Neural progenitor cell (in vitro differentiated cells): ENCODE data around the gene ANXA6. TPM values are rescaled to one million over a fixed set of nuclear protein-coding genes. Genes with fewer than 3 reads are reported as not detected.

Experiments
- DNase-seq: peaks from one replicate; pipeline ENCODE4 v3.0.0-alpha.2; 2016; ENCODE audit warnings: low spot score
- H2AFZ ChIP-seq: fragments of 200-600 bp; sonication (generic); replicated peaks from 2 replicates; pipeline ENCODE4 v1.6.1; 2016; ENCODE audit warnings: antibody characterized with exemption
- H3F3A ChIP-seq: fragments of 200-600 bp; sonication (generic); 2 replicates; pipeline ENCODE4 v1.6.1; 2016; ENCODE audit warnings: antibody characterized with exemption, low read depth
- H3K27ac ChIP-seq: fragments of 200-600 bp; sonication (generic); 2 replicates; pipeline ENCODE4 v1.5.1; 2016; ENCODE audit warnings: mild to moderate bottlenecking
- H3K27me3 ChIP-seq: fragments of 200-600 bp; sonication (generic); 2 replicates; pipeline ENCODE4 v1.6.1; 2016; ENCODE audit warnings: mild to moderate bottlenecking, moderate library complexity
- H3K36me3 ChIP-seq: fragments of 200-600 bp; sonication (generic); 2 replicates; pipeline ENCODE4 v1.5.1; 2016
- H3K4me1 ChIP-seq: fragments of 200-600 bp; sonication (generic); 2 replicates; pipeline ENCODE4 v1.6.1; 2016; ENCODE audit warnings: mixed run types
- H3K4me2 ChIP-seq: fragments of 200-600 bp; sonication (generic); 2 replicates; pipeline ENCODE4 v1.6.1; 2016
- H3K4me3 ChIP-seq: fragments of 200-600 bp; sonication (generic); 2 replicates; pipeline ENCODE4 v1.5.1; 2016
- H3K79me2 ChIP-seq: fragments of 200-600 bp; sonication (generic); 2 replicates; pipeline ENCODE4 v1.6.1; 2016; ENCODE audit warnings: low read depth
- H3K9ac ChIP-seq: fragments of 200-600 bp; sonication (generic); 2 replicates; pipeline ENCODE4 v1.6.1; 2016
- H3K9me3 ChIP-seq: fragments of 200-600 bp; sonication (generic); 2 replicates; pipeline ENCODE4 v1.5.1; 2016; ENCODE audit warnings: low read depth
- H4K20me1 ChIP-seq: fragments of 200-600 bp; sonication (generic); 2 replicates; pipeline ENCODE4 v1.6.1; 2016; ENCODE audit warnings: low read depth
- H3K27ac Mint-ChIP-seq: 3 replicates; pipeline ENCODE4 v1.8.0; 2021; ENCODE audit warnings: mixed read lengths
- H3K27me3 Mint-ChIP-seq: 2 replicates; pipeline ENCODE4 v1.8.0; 2022; ENCODE audit warnings: low read depth, mild to moderate bottlenecking, inconsistent platforms, moderate library complexity, mixed read lengths; ENCODE audit not compliant: insufficient read depth
- H3K36me3 Mint-ChIP-seq: 3 replicates; pipeline ENCODE4 v1.8.0; 2021; ENCODE audit warnings: mixed read lengths
- H3K4me1 Mint-ChIP-seq: 3 replicates; pipeline ENCODE4 v1.8.0; 2021; ENCODE audit warnings: mixed read lengths
- H3K4me3 Mint-ChIP-seq: 3 replicates; pipeline ENCODE4 v1.8.0; 2021; ENCODE audit warnings: mild to moderate bottlenecking, moderate library complexity, mixed read lengths
- H3K9me3 Mint-ChIP-seq: 3 replicates; pipeline ENCODE4 v1.8.0; 2020; ENCODE audit warnings: mixed read lengths
- EZH2 ChIP-seq: fragments of 200-600 bp; sonication (generic); IDR thresholded peaks from 2 replicates; pipeline ENCODE4 v1.6.1; 2017; ENCODE audit warnings: antibody characterized with exemption, mild to moderate bottlenecking, moderate library complexity
- EZH2phosphoT487 ChIP-seq: fragments of 200-600 bp; sonication (generic); IDR thresholded peaks from 2 replicates; pipeline ENCODE4 v1.6.1; 2017; ENCODE audit warnings: antibody characterized with exemption
- total RNA-seq: library from RNA; depleted of rRNA; stranded (reverse); fragments of >200 nt; gene quantifications from 2 replicates; pipeline ENCODE4 v1.2.3, GENCODE V29; 2015; ENCODE audit warnings: low replicate concordance
- TF ChIP-seq, protein P1 (sequence below): fragments of 200-600 bp; sonication (generic); IDR thresholded peaks from 2 replicates; pipeline ENCODE4 v1.5.1; 2017; ENCODE audit warnings: antibody characterized with exemption, mild to moderate bottlenecking

Gene ANXA6
- total RNA-seq, 1 donor from 2014 or later: 97.6 TPM

DNA sequence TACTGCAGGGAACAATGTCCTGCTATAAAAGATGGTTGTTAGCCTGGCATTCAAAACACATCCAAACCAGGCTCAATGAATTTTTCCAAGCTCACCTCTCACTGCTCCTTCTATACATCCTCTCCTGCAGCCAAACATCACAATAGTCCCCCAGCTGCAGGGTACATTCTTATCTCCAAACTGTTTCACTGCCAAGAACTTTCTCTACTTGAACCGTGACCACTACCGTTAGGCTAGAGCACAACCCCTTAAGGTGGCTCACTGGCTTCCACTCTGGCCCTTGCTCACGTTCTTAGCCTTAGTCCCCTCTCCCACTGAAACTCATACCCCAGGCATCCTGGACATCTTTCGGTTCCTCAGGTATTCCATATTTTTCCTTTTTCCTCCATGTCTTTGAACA lies 29.0 kb upstream of the ANXA6 start:
- no peak overlapping the region for H3K9ac ChIP-seq
- DNase-seq: no peak
- Mint-ChIP-seq H3K27ac (no peak overlapping the region), H3K36me3 (no peaks in the 10 kb centered on the region), H3K27me3 (peaks cover 2% of the 10 kb centered on the region), H3K4me1 (no peaks in the 10 kb centered on the region), H3K4me3 (no peak overlapping the region), H3K9me3 (peaks cover 17% of the 10 kb centered on the region)
- no peaks in the 10 kb centered on the region for H3K79me2 ChIP-seq
- H3K27me3 ChIP-seq: no peaks in the 10 kb centered on the region
- no peak overlapping the region for H3K4me3 ChIP-seq
- no peaks in the 10 kb centered on the region for H3K4me1 ChIP-seq
- H3K36me3 ChIP-seq: no peaks in the 10 kb centered on the region
- no peak overlapping the region for H2AFZ ChIP-seq
- no peaks in the 10 kb centered on the region for H3K9me3 ChIP-seq
- TF ChIP-seq EZH2phosphoT487: no peak
- no peak for TF ChIP-seq EZH2
- TF ChIP-seq, protein P1, sequence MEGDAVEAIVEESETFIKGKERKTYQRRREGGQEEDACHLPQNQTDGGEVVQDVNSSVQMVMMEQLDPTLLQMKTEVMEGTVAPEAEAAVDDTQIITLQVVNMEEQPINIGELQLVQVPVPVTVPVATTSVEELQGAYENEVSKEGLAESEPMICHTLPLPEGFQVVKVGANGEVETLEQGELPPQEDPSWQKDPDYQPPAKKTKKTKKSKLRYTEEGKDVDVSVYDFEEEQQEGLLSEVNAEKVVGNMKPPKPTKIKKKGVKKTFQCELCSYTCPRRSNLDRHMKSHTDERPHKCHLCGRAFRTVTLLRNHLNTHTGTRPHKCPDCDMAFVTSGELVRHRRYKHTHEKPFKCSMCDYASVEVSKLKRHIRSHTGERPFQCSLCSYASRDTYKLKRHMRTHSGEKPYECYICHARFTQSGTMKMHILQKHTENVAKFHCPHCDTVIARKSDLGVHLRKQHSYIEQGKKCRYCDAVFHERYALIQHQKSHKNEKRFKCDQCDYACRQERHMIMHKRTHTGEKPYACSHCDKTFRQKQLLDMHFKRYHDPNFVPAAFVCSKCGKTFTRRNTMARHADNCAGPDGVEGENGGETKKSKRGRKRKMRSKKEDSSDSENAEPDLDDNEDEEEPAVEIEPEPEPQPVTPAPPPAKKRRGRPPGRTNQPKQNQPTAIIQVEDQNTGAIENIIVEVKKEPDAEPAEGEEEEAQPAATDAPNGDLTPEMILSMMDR: no peak
- H3F3A ChIP-seq: no peaks in the 10 kb centered on the region
- H3K4me2 ChIP-seq: no peak overlapping the region
- no peaks in the 10 kb centered on the region for H4K20me1 ChIP-seq
- H3K27ac ChIP-seq: no peak overlapping the region

DNA sequence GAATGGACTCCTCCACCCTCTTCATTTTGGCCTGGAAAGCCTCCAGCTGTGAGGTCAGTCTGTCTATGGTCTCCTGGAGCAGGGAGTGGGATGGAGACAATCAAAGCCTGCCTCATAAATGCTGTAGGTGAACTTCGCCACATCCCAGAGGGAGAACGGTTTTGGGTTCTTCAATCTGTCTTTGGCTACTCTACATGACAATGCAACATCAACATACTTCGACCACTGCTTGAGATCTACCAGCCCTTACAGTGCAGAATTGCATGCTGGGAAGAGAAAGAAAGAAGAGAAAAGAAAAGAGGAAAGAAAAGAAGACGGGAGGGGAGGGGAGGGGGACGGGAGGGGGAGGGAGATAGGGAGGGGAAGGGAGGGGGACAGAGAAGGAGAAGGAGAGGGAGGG lies 28.5 kb upstream of the ANXA6 start:
- Histone ChIP-seq H3K9ac (no peak overlapping the region), H3K9me3 (no peaks in the 10 kb centered on the region), H3K79me2 (no peaks in the 10 kb centered on the region), H3K27me3 (no peaks in the 10 kb centered on the region), H2AFZ (no peak overlapping the region), H3K4me1 (no peaks in the 10 kb centered on the region), H3K27ac (no peak overlapping the region), H4K20me1 (no peaks in the 10 kb centered on the region), H3K4me3 (no peak overlapping the region), H3F3A (no peaks in the 10 kb centered on the region), H3K4me2 (no peak overlapping the region), H3K36me3 (no peaks in the 10 kb centered on the region)
- no peak for DNase-seq
- H3K9me3 Mint-ChIP-seq: peaks cover 13% of the 10 kb centered on the region
- H3K27ac Mint-ChIP-seq: no peak overlapping the region
- H3K36me3 Mint-ChIP-seq: no peaks in the 10 kb centered on the region
- H3K27me3 Mint-ChIP-seq: peaks cover 3% of the 10 kb centered on the region
- no peaks in the 10 kb centered on the region for H3K4me1 Mint-ChIP-seq
- TF ChIP-seq EZH2phosphoT487 (no peak), EZH2 (no peak)
- no peak overlapping the region for H3K4me3 Mint-ChIP-seq

DNA sequence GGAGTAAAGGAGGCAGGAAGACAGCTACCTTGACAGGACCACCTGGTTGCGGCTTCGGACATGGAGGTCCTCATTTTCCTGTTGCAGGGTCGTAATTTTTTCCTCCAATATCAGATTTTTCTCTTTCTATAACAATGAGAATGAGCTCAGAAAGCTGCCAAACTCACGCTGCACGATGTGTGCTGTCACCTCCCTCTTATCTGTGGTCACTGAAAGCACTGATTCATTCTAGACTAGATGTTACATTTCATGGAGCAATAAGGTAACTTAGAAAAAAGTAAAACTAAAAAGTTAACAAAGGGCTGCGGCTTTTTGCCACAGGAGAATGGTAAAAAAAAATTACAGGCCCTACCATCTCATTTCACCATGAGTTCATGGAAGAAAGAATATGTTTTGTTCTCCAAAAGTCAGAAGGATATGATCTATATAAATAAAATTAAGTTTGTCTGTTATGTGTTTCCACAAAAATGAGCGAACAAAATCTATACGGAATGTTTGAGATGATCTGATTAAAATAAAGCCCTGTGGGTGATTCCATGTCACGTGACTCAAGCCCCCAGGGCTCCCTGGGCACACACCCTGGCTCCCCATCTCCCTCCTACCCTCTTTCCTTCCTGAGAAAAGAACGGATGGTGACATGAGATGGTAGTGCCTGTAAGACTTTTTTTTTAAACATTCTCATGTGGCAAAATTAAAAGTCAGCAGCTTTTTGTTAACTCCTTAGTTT lies 26.9 kb upstream of the ANXA6 start:
- Mint-ChIP-seq H3K27ac (no peak overlapping the region), H3K4me1 (no peaks in the 10 kb centered on the region), H3K36me3 (no peaks in the 10 kb centered on the region), H3K27me3 (peaks cover 5% of the 10 kb centered on the region), H3K9me3 (peaks cover 4% of the 10 kb centered on the region), H3K4me3 (no peak overlapping the region)
- H3K27ac ChIP-seq: no peak overlapping the region
- H3K4me3 ChIP-seq: no peak overlapping the region
- H3K27me3 ChIP-seq: no peaks in the 10 kb centered on the region
- no peak for TF ChIP-seq EZH2
- TF ChIP-seq EZH2phosphoT487: no peak
- TF ChIP-seq, protein P1: no peak
- no peaks in the 10 kb centered on the region for H3F3A ChIP-seq
- H3K36me3 ChIP-seq: no peaks in the 10 kb centered on the region
- no peak overlapping the region for H3K9ac ChIP-seq
- H3K4me1 ChIP-seq: no peaks in the 10 kb centered on the region
- H2AFZ ChIP-seq: no peak overlapping the region
- H3K4me2 ChIP-seq: no peak overlapping the region
- H3K79me2 ChIP-seq: no peaks in the 10 kb centered on the region
- H4K20me1 ChIP-seq: no peaks in the 10 kb centered on the region
- DNase-seq: no peak
- H3K9me3 ChIP-seq: no peaks in the 10 kb centered on the region
